Gastroesophageal sphincter (tissue), 3 donors: Measurements from ENCODE around the gene NFKBIE.

ENCODE experiments used
- CTCF ChIP-seq, 4 experiments: fragments of 200-600 bp in 2 of 4; fragments of 450-650 bp in 2 of 4; sonication (generic) in 1 of 4; IDR thresholded peaks; one replicate each; pipeline ENCODE4 v1.5.1; 2017 to 2019; ENCODE audit warnings: antibody characterized with exemption in 4 of 4, mild to moderate bottlenecking in 2 of 4, moderate library complexity in 2 of 4
- POLR2AphosphoS5 ChIP-seq: sonication (generic); formaldehyde crosslinking; IDR thresholded peaks from one replicate; pipeline ENCODE4 v1.6.1; 2017; ENCODE audit warnings: antibody characterized with exemption

- TF ChIP-seq CTCF (IDR thresholded peaks at IDR 0.05) (no peak), POLR2AphosphoS5 (no peak)
Measured at GRCh38 chr6:44247338-44248302, 17.7 kb downstream of the NFKBIE start.
